Karpas-422 (cell line): ENCODE measurements around the gene FSIP1. TPM values are rescaled to one million over a fixed set of nuclear protein-coding genes. Genes with fewer than 3 reads are reported as not detected.

Experiments used
- DNase-seq: peaks from one replicate; pipeline ENCODE4 v3.0.0-alpha.2; 2015
- H2AFZ ChIP-seq: fragments of 200-600 bp; sonication (generic); 2 replicates; pipeline ENCODE4 v1.6.1; 2014; ENCODE audit warnings: antibody characterized with exemption, low read length, mixed read lengths
- H3K27ac ChIP-seq: fragments of 200-600 bp; sonication (generic); 2 replicates; pipeline ENCODE4 v1.5.1; 2014; ENCODE audit warnings: mild to moderate bottlenecking, low read length, moderate library complexity
- H3K27me3 ChIP-seq: fragments of 200-600 bp; sonication (generic); 2 replicates; pipeline ENCODE4 v1.6.1; 2014; ENCODE audit warnings: low read length, mixed read lengths
- H3K36me3 ChIP-seq: fragments of 200-600 bp; sonication (generic); 2 replicates; pipeline ENCODE4 v1.6.1; 2014; ENCODE audit warnings: low read length, mixed read lengths; ENCODE audit not compliant: insufficient read depth
- H3K4me1 ChIP-seq: fragments of 200-600 bp; sonication (generic); 2 replicates; pipeline ENCODE4 v1.6.1; 2014; ENCODE audit warnings: mild to moderate bottlenecking, low read length, mixed read lengths
- H3K4me2 ChIP-seq: fragments of 200-600 bp; sonication (generic); 2 replicates; pipeline ENCODE4 v1.6.1; 2014; ENCODE audit warnings: low read length, low read depth, mild to moderate bottlenecking; ENCODE audit not compliant: poor library complexity, severe bottlenecking
- H3K4me3 ChIP-seq: fragments of 200-600 bp; sonication (generic); 2 replicates; pipeline ENCODE4 v1.5.1; 2014; ENCODE audit warnings: mild to moderate bottlenecking, antibody characterized with exemption, low read length, mixed read lengths
- H3K79me2 ChIP-seq: fragments of 200-600 bp; sonication (generic); 2 replicates; pipeline ENCODE4 v1.6.1; 2014; ENCODE audit warnings: mild to moderate bottlenecking, low read length, mixed read lengths
- H3K9ac ChIP-seq: fragments of 200-600 bp; sonication (generic); 2 replicates; pipeline ENCODE4 v1.6.0; 2014; ENCODE audit warnings: low read length
- H3K9me2 ChIP-seq: fragments of 200-600 bp; sonication (generic), shearing (Covaris generic); replicated peaks from 2 replicates; pipeline ENCODE4 v1.6.0; 2014; ENCODE audit warnings: mild to moderate bottlenecking, low read length, moderate library complexity; ENCODE audit not compliant: insufficient read depth
- H3K9me3 ChIP-seq: fragments of 300-700, 200-600 bp; sonication (generic); 2 replicates; pipeline ENCODE4 v1.6.1; 2014; ENCODE audit warnings: low read length, mixed read lengths
- H4K20me1 ChIP-seq: fragments of 200-600 bp; sonication (generic); 2 replicates; pipeline ENCODE4 v1.6.1; 2014; ENCODE audit warnings: mild to moderate bottlenecking, antibody characterized with exemption, low read length, low read depth; ENCODE audit not compliant: insufficient read depth
- total RNA-seq: library from RNA; depleted of rRNA; stranded (reverse); fragments of >200 nt; shearing (Covaris generic); gene quantifications from 2 replicates; pipeline ENCODE4 v1.2.3, GENCODE V29; 2014; ENCODE audit warnings: low replicate concordance

The FSIP1 gene
- total RNA-seq, 1 experiment from 2014 or later: 0.07 TPM

- DNase-seq: no peak
- no peaks in the 10 kb centered on the region for H3K9me2 ChIP-seq
- no peak overlapping the region for H3K9ac ChIP-seq
- H3K79me2 ChIP-seq: no peaks in the 10 kb centered on the region
- no peak overlapping the region for H2AFZ ChIP-seq
- no peaks in the 10 kb centered on the region for H3K27me3 ChIP-seq
- no peak overlapping the region for H3K27ac ChIP-seq
- H3K9me3 ChIP-seq: no peaks in the 10 kb centered on the region
- H3K36me3 ChIP-seq: no peaks in the 10 kb centered on the region
- H3K4me3 ChIP-seq: no peak overlapping the region
- no peaks in the 10 kb centered on the region for H3K4me1 ChIP-seq
- no peaks in the 10 kb centered on the region for H4K20me1 ChIP-seq
- H3K4me2 ChIP-seq: no peak overlapping the region
Measured at GRCh38 chr15:39621210-39621609, 161.4 kb downstream of the FSIP1 start.

DNA sequence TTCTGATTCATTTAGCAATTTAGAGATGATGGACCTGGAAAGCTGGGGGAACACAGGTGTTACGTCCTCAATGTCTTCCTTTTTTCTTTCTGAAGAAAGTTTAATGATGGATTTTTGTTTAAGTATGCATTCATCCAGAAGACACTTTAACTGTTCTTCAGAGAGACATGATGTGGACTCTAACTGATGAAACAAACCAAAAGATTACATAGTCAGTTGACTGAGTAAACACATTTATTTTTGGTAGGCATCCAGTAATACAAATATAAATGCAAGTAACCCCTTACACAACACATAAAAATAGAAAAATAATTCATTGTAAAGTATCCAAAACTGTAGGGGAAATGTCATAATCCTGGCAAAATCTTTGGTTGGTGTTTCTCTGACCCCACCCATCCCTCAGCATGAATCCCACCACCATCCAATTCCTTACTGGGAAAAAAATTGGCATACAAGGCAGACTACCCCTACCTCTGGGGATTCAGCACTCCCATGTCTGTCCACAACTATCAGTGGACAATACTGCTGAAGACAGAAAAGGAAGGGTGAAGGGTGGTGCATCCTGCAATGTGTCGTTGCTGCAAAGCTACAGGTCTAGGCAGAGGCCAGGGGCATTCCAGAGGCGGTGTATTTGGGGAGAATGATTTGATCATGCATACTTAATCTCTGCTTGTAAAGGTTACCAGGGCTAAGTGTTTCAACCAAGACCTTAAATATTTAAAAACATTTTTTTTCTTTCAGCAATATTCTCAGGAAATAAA is 164.4 kb downstream of the FSIP1 start:
- Histone ChIP-seq H3K9me3 (no peaks in the 10 kb centered on the region), H3K9ac (no peak overlapping the region), H2AFZ (no peak overlapping the region), H3K36me3 (no peaks in the 10 kb centered on the region), H3K4me2 (no peak overlapping the region), H3K27ac (no peak overlapping the region), H3K27me3 (no peaks in the 10 kb centered on the region), H4K20me1 (no peaks in the 10 kb centered on the region), H3K9me2 (no peaks in the 10 kb centered on the region), H3K4me3 (no peak overlapping the region), H3K4me1 (no peaks in the 10 kb centered on the region), H3K79me2 (no peaks in the 10 kb centered on the region)
- DNase-seq: no peak

DNA sequence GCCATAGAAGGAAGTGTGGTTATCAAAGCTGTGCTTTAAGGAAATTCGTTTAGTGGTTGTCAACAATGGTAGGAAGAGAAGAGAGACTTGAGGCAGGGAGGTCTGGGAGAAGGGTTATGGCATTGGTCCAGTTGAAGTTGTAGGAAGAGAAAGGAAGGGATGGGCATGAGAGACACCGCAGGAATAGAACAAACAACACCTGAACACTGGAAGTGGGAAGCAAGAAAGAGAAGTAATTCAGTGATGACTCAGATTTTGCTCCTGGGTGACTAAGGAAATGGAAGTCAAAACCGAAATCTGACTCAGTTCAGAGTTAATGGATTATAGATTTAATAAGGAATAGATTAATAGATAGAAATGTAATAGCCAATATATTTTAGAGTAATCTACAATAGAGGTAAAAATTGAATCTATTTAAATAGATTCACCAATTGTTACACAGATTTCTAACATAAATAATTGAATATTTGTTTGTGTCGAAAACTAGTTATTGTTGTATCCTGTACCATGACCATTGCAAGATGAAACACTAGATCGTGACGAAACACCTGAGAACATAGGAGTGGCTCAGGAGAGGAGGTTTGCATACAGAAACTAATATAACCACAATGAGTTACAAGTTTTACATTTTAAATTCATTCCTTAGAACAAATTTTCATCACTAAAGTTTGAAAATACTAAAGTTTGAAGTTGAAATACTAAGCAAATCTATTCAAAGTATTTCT is 165.7 kb downstream of the FSIP1 start:
- Histone ChIP-seq H3K4me3 (no peak overlapping the region), H3K9me2 (no peaks in the 10 kb centered on the region), H3K9ac (no peak overlapping the region), H4K20me1 (no peaks in the 10 kb centered on the region), H2AFZ (no peak overlapping the region), H3K27ac (no peak overlapping the region), H3K4me1 (no peaks in the 10 kb centered on the region), H3K36me3 (no peaks in the 10 kb centered on the region), H3K4me2 (no peak overlapping the region), H3K27me3 (no peaks in the 10 kb centered on the region; the same call in 1 of the 2 replicates), H3K79me2 (no peaks in the 10 kb centered on the region), H3K9me3 (no peaks in the 10 kb centered on the region)
- no peak for DNase-seq

DNA sequence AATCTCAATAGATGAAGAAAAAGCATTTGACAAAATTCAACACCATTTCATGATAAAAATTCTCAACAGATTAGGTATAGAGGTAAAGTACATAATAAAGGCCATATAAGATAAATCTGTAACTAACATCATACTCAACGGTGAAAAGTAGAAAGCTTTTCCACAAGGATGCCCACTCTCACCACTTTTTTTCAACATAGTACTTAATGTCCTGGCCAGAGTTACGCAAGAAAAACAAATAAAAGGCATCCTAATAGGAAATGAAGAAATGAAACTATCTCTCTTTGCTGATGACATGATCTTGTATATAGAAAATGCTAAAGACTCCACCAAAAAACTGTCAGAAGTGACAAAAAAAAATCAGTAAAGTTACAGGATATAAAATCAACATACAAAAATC is 168.8 kb downstream of the FSIP1 start:
- no peak overlapping the region for H3K4me3 ChIP-seq
- no peaks in the 10 kb centered on the region for H3K4me1 ChIP-seq
- DNase-seq: no peak
- H3K36me3 ChIP-seq: no peaks in the 10 kb centered on the region
- H3K27me3 ChIP-seq: no peaks in the 10 kb centered on the region; the same call in 1 of the 2 replicates
- no peak overlapping the region for H3K27ac ChIP-seq
- no peaks in the 10 kb centered on the region for H3K9me3 ChIP-seq
- no peaks in the 10 kb centered on the region for H3K79me2 ChIP-seq
- no peak overlapping the region for H3K4me2 ChIP-seq
- no peaks in the 10 kb centered on the region for H4K20me1 ChIP-seq
- no peak overlapping the region for H2AFZ ChIP-seq
- no peaks in the 10 kb centered on the region for H3K9me2 ChIP-seq
- no peak overlapping the region for H3K9ac ChIP-seq

- no peaks in the 10 kb centered on the region for H3K4me1 ChIP-seq
- no peaks in the 10 kb centered on the region; the same call in 1 of the 2 replicates for H3K27me3 ChIP-seq
- no peak overlapping the region for H3K9ac ChIP-seq
- H3K36me3 ChIP-seq: no peaks in the 10 kb centered on the region
- H4K20me1 ChIP-seq: no peaks in the 10 kb centered on the region
- no peak overlapping the region for H3K4me2 ChIP-seq
- DNase-seq: no peak
- no peak overlapping the region for H3K27ac ChIP-seq
- no peaks in the 10 kb centered on the region for H3K9me3 ChIP-seq
- no peaks in the 10 kb centered on the region for H3K9me2 ChIP-seq
- H3K79me2 ChIP-seq: no peaks in the 10 kb centered on the region
- H3K4me3 ChIP-seq: no peak overlapping the region
- no peak overlapping the region for H2AFZ ChIP-seq
Measured at GRCh38 chr15:39613271-39613670, 169.4 kb downstream of the FSIP1 start.

- no peaks in the 10 kb centered on the region for H3K4me1 ChIP-seq
- H3K79me2 ChIP-seq: no peaks in the 10 kb centered on the region
- no peaks in the 10 kb centered on the region; the same call in 1 of the 2 replicates for H3K27me3 ChIP-seq
- no peak overlapping the region for H3K4me3 ChIP-seq
- no peaks in the 10 kb centered on the region for H4K20me1 ChIP-seq
- H2AFZ ChIP-seq: no peak overlapping the region
- no peak overlapping the region for H3K9ac ChIP-seq
- DNase-seq: no peak
- H3K27ac ChIP-seq: no peak overlapping the region
- H3K9me3 ChIP-seq: no peaks in the 10 kb centered on the region
- H3K4me2 ChIP-seq: no peak overlapping the region
- no peaks in the 10 kb centered on the region for H3K9me2 ChIP-seq
- H3K36me3 ChIP-seq: no peaks in the 10 kb centered on the region
Measured at GRCh38 chr15:39610665-39611064, 172.0 kb downstream of the FSIP1 start.

- no peaks in the 10 kb centered on the region for H3K9me2 ChIP-seq
- H3K9ac ChIP-seq: no peak overlapping the region
- H3K79me2 ChIP-seq: no peaks in the 10 kb centered on the region
- no peak overlapping the region for H3K4me3 ChIP-seq
- H3K36me3 ChIP-seq: no peaks in the 10 kb centered on the region
- no peaks in the 10 kb centered on the region for H4K20me1 ChIP-seq
- DNase-seq: no peak
- no peaks in the 10 kb centered on the region; the same call in 1 of the 2 replicates for H3K27me3 ChIP-seq
- H2AFZ ChIP-seq: no peak overlapping the region
- no peaks in the 10 kb centered on the region for H3K9me3 ChIP-seq
- H3K4me2 ChIP-seq: no peak overlapping the region
- no peak overlapping the region for H3K27ac ChIP-seq
- H3K4me1 ChIP-seq: no peaks in the 10 kb centered on the region
Measured at GRCh38 chr15:39609166-39609916, 173.3 kb downstream of the FSIP1 start.
